GM18520 (cell line): ENCODE results near the gene UGT2B15.
"Not testable (repeated sequence)": the region's sequence is repeated elsewhere in the genome, so short reads cannot be mapped to it uniquely, and the experiment has no call there.

ENCODE experiments used
- ATAC-seq: cut with Tn5 transposase; IDR thresholded peaks from one replicate; pipeline ENCODE4 v1.9.1; 2021; ENCODE audit not compliant: unreplicated experiment

The UGT2B15 gene

GRCh38 chr4:68670479-68670939 is at the start of gene UGT2B15:
UGT2B15 (minus strand) TSS chr4:68670652; CDS start chr4:68670618, 34 bp downstream.
- not testable (repeated sequence) for ATAC-seq

GRCh38 chr4:68719075-68719473 is 48.6 kb upstream of the UGT2B15 start:
- ATAC-seq, result no peak

- ATAC-seq, result no peak
Observed at GRCh38 chr4:68718447-68719074, 48.1 kb upstream of the UGT2B15 start.

- ATAC-seq, result no peak
Observed at GRCh38 chr4:68717999-68718398, 47.5 kb upstream of the UGT2B15 start.

GRCh38 chr4:68714400-68714799 is 43.9 kb upstream of the UGT2B15 start:
- ATAC-seq, result no peak

- ATAC-seq, result no peak
Observed at GRCh38 chr4:68712207-68712606, 41.8 kb upstream of the UGT2B15 start.

GRCh38 chr4:68708566-68708965 is 38.1 kb upstream of the UGT2B15 start:
- no peak for ATAC-seq

- ATAC-seq, result not testable (repeated sequence)
Observed at GRCh38 chr4:68703168-68703567, 32.7 kb upstream of the UGT2B15 start.

GRCh38 chr4:68700152-68700551 is 29.7 kb upstream of the UGT2B15 start:
- ATAC-seq, result no peak

GRCh38 chr4:68693325-68694075 is 23.0 kb upstream of the UGT2B15 start:
- no peak for ATAC-seq

- ATAC-seq, result no peak
Observed at GRCh38 chr4:68691186-68691585, 20.7 kb upstream of the UGT2B15 start.

GRCh38 chr4:68683034-68683433 is 12.6 kb upstream of the UGT2B15 start:
- no peak for ATAC-seq

GRCh38 chr4:68681298-68681697 is 10.8 kb upstream of the UGT2B15 start:
- ATAC-seq, result not testable (repeated sequence)

- ATAC-seq, result no peak
Observed at GRCh38 chr4:68673143-68673542, 2.7 kb upstream of the UGT2B15 start.

GRCh38 chr4:68671217-68671616 is 765 bp upstream of the UGT2B15 start:
- not testable (repeated sequence) for ATAC-seq

- ATAC-seq, result not testable (repeated sequence)
Observed at GRCh38 chr4:68668537-68669163, 1.8 kb downstream of the UGT2B15 start.

- ATAC-seq, result not testable (repeated sequence)
Observed at GRCh38 chr4:68667551-68667950, 2.9 kb downstream of the UGT2B15 start.

- ATAC-seq, result not testable (repeated sequence)
Observed at GRCh38 chr4:68664721-68665120, 5.7 kb downstream of the UGT2B15 start.

GRCh38 chr4:68662836-68663574 is 7.4 kb downstream of the UGT2B15 start:
- ATAC-seq, result not testable (repeated sequence)

GRCh38 chr4:68658672-68659071 is 11.8 kb downstream of the UGT2B15 start:
- no peak for ATAC-seq

GRCh38 chr4:68657022-68657594 is 13.3 kb downstream of the UGT2B15 start:
- peak; percentile 54 for ATAC-seq
